ENCODE measurements around the gene S100A6. TPM values are rescaled to one million over a fixed set of nuclear protein-coding genes. Genes with fewer than 3 reads are reported as not detected.

The S100A6 gene
- total and polyA plus RNA-seq, 2 donors (not counting 3 experiments of a cell fraction or from before 2014, with no cell fraction given) = 552 to 908 TPM

GRCh38 chr1:153541641-153542590 lies 6.1 kb upstream of the S100A6 start:
- ChIA-PET POLR2A (no interaction called here), CTCF (no interaction called here)

More at GRCh38 chr1:153541641-153542590, 6.1 kb upstream of the S100A6 start:
- Histone ChIP-seq H3K9me1 (replicated peaks; ENCODE audit: control insufficient read depth, extremely low read depth, insufficient read depth, low read length) (no peaks in the 10 kb centered on the region), H3K4me3 (replicated peaks in 1 of 3; ENCODE audit: insufficient read depth in 1 of 3, low read depth in 1 of 3, low read length in 3 of 3) (no peak overlapping the region), H3K4me2 (ENCODE audit: insufficient read depth, low read length) (no peak overlapping the region), H3K9me3 (replicated peaks; ENCODE audit: control insufficient read depth, insufficient read depth, low read length) (no peaks in the 10 kb centered on the region), H2AFZ (ENCODE audit: low read depth, low read length) (no peak overlapping the region), H3K27ac (ENCODE audit: insufficient read depth, low read depth, low read length) (no peak overlapping the region), H3K9ac (replicated peaks; ENCODE audit: extremely low read depth, insufficient read depth, low read length) (no peak overlapping the region), H3K4me1 (ENCODE audit: control insufficient read depth, extremely low read depth, insufficient read depth, low read length) (peaks cover 7% of the 10 kb centered on the region), H3K79me2 (ENCODE audit: control insufficient read depth, insufficient read depth, low read length) (no peaks in the 10 kb centered on the region), H3K36me3 (ENCODE audit: control insufficient read depth in 2 of 2, extremely low read depth in 1 of 2, insufficient read depth in 2 of 2, low read length in 2 of 2) (no peaks in the 10 kb centered on the region), H3K27me3 (ENCODE audit: control insufficient read depth in 2 of 2, insufficient read depth in 2 of 2, low read length in 2 of 2) (no peaks in the 10 kb centered on the region), H4K20me1 (replicated peaks; ENCODE audit: control insufficient read depth, extremely low read depth, insufficient read depth, low read length) (no peaks in the 10 kb centered on the region)
- no peak for TF ChIP-seq JUN (IDR thresholded peaks at IDR 0.05; ENCODE audit: borderline replicate concordance, insufficient read depth, insufficient read length, low read depth)
- no peak for TF ChIP-seq MYC (IDR thresholded peaks at IDR 0.05; ENCODE audit: low read depth, low read length)
- TF ChIP-seq MAX (IDR thresholded peaks at IDR 0.05; ENCODE audit: insufficient read depth, insufficient read length) = no peak
- TF ChIP-seq EZH2 (IDR thresholded peaks at IDR 0.05; ENCODE audit: borderline replicate concordance, low read depth, low read length, severe bottlenecking) = no peak
- TF ChIP-seq CTCF (IDR thresholded peaks at IDR 0.05; ENCODE audit: extremely low read depth in 1 of 2, insufficient read depth in 1 of 2, low read depth in 1 of 2, low read length in 2 of 2) = no peak
- TF ChIP-seq FOS (IDR thresholded peaks at IDR 0.05; ENCODE audit: borderline replicate concordance, insufficient read depth, low read length) = no peak
- no peak for TF ChIP-seq GATA2 (IDR thresholded peaks at IDR 0.05; ENCODE audit: insufficient read depth, insufficient read length, low read depth, low read length)
- TF ChIP-seq POLR2A (IDR thresholded peaks at IDR 0.05; ENCODE audit: low read depth, low read length) = no peak
- TF ChIP-seq POLR2AphosphoS5 (IDR thresholded peaks at IDR 0.05; ENCODE audit: insufficient read depth, low read depth, low read length) = no peak
- no TSS peak for BruUV-seq (replicated peaks)
- dilution Hi-C loops (cut with MboI; ENCODE audit: extremely low pct_ligation_motif_present, low sequenced_read_pairs) (no loop called here), intact Hi-C loops (cut with micrococcal nuclease) (no loop called here)
- FAIRE-seq (no peak), DNase-seq (ENCODE audit: low read depth, low spot score) (no peak)
